Osteocyte (in vitro differentiated cells): ENCODE results near the gene FSTL5. TPM values are rescaled to one million over a fixed set of nuclear protein-coding genes. Genes with fewer than 3 reads are reported as not detected.

Experiments used
- DNase-seq: peaks from one replicate; pipeline ENCODE4 v3.0.0; 2021; ENCODE audit warnings: mixed read lengths; ENCODE audit not compliant: unreplicated experiment; ENCODE audit errors: extremely low spot score
- H3K27ac Mint-ChIP-seq: one replicate; pipeline ENCODE4 v1.8.0; 2021; ENCODE audit warnings: mild to moderate bottlenecking, mixed read lengths; ENCODE audit not compliant: unreplicated experiment
- H3K27me3 Mint-ChIP-seq: one replicate; pipeline ENCODE4 v1.8.0; 2021; ENCODE audit warnings: mixed read lengths; ENCODE audit not compliant: unreplicated experiment
- H3K36me3 Mint-ChIP-seq: one replicate; pipeline ENCODE4 v1.8.0; 2021; ENCODE audit warnings: mixed read lengths; ENCODE audit not compliant: unreplicated experiment
- H3K4me1 Mint-ChIP-seq: one replicate; pipeline ENCODE4 v1.8.0; 2021; ENCODE audit warnings: mixed read lengths; ENCODE audit not compliant: unreplicated experiment
- H3K4me3 Mint-ChIP-seq: one replicate; pipeline ENCODE4 v1.8.0; 2021; ENCODE audit warnings: mild to moderate bottlenecking, moderate library complexity, mixed read lengths; ENCODE audit not compliant: unreplicated experiment
- H3K9me3 Mint-ChIP-seq: one replicate; pipeline ENCODE4 v1.8.0; 2021; ENCODE audit warnings: mixed read lengths; ENCODE audit not compliant: unreplicated experiment
- CTCF ChIP-seq: fragments of 200-600 bp; sonication (generic); IDR thresholded peaks from 2 replicates; pipeline ENCODE4 v1.5.0; 2021; ENCODE audit warnings: antibody characterized with exemption, mild to moderate bottlenecking, moderate library complexity
- total RNA-seq: library from RNA; stranded (reverse); gene quantifications from 2 replicates; pipeline ENCODE4 v1.2.1, GENCODE V29; 2021

FSTL5 gene
- total RNA-seq, 1 donor from 2014 or later: 0.11 TPM

GRCh38 chr4:161906836-161907589 is 256.8 kb downstream of the FSTL5 start:
- TF ChIP-seq CTCF: no peak
- no peaks in the 10 kb centered on the region for H3K27me3 Mint-ChIP-seq
- no peak for DNase-seq
- no peak overlapping the region for H3K4me3 Mint-ChIP-seq
- H3K36me3 Mint-ChIP-seq: no peaks in the 10 kb centered on the region
- no peaks in the 10 kb centered on the region for H3K4me1 Mint-ChIP-seq
- no peaks in the 10 kb centered on the region for H3K9me3 Mint-ChIP-seq
- no peak overlapping the region for H3K27ac Mint-ChIP-seq

DNA sequence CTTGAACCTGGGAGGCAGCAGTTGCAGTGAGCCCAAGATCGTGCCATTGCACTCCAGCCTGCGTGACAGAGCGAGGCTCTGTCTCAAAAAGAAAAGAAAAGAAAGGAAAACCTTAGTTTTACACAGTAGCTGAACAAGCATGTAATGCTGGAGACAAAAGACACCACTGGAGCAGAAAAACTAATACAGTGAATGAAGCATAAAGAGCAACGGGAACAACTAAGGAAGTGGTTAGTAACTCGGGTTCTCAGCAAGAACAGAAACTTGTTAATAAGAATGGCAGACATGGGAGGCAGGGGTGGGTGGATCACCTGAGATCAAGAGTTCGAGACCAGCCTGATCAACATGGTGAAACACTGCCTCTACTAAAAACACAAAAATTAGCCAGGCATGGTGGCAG is 263.7 kb downstream of the FSTL5 start:
- H3K27me3 Mint-ChIP-seq: no peaks in the 10 kb centered on the region
- no peak overlapping the region for H3K4me3 Mint-ChIP-seq
- DNase-seq: no peak
- no peaks in the 10 kb centered on the region for H3K4me1 Mint-ChIP-seq
- H3K27ac Mint-ChIP-seq: no peak overlapping the region
- no peak for TF ChIP-seq CTCF
- no peaks in the 10 kb centered on the region for H3K9me3 Mint-ChIP-seq
- H3K36me3 Mint-ChIP-seq: no peaks in the 10 kb centered on the region

DNA sequence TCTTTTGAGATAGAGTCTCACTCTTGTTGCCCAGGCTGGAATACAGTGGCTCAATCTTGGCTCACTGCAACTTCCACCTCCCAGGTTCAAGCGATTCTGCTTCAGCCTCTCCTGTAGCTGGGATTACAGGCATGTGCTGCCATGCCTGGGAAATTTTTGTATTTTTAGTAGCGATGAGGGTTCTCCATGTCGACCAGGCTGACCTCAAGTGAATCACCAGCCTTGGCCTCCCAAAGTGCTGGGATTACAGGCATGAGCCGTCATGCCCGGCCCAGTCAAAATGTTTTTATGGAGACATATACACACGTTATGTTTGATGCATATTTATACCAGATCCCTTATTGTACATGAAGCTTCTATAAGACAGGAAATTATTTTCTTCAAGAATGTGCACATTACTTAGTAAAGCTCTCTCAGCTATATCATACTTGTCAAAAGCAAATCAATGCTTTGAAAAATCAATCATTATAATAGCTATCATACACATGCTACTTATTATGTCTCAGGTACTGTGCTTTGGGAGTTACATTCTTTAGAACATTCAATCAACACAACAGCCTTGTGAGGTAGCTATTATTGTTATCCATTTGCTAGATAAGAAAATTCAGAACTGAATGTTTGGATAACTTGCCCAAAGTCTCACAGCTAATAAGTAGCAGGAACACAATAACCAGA is 269.2 kb downstream of the FSTL5 start:
- Mint-ChIP-seq H3K4me1 (no peaks in the 10 kb centered on the region), H3K4me3 (no peak overlapping the region)
- no peak for DNase-seq

GRCh38 chr4:161894014-161894413 is 269.8 kb downstream of the FSTL5 start:
- Mint-ChIP-seq H3K4me1 (no peaks in the 10 kb centered on the region), H3K27ac (no peak overlapping the region), H3K9me3 (no peaks in the 10 kb centered on the region), H3K36me3 (no peaks in the 10 kb centered on the region), H3K4me3 (no peak overlapping the region), H3K27me3 (no peaks in the 10 kb centered on the region)
- no peak for DNase-seq
- TF ChIP-seq CTCF: no peak

More for the DNA sequence above, 269.2 kb downstream of the FSTL5 start:
- no peak overlapping the region for H3K27ac Mint-ChIP-seq
- H3K36me3 Mint-ChIP-seq: no peaks in the 10 kb centered on the region
- no peaks in the 10 kb centered on the region for H3K27me3 Mint-ChIP-seq
- H3K9me3 Mint-ChIP-seq: no peaks in the 10 kb centered on the region
- TF ChIP-seq CTCF: no peak

DNA sequence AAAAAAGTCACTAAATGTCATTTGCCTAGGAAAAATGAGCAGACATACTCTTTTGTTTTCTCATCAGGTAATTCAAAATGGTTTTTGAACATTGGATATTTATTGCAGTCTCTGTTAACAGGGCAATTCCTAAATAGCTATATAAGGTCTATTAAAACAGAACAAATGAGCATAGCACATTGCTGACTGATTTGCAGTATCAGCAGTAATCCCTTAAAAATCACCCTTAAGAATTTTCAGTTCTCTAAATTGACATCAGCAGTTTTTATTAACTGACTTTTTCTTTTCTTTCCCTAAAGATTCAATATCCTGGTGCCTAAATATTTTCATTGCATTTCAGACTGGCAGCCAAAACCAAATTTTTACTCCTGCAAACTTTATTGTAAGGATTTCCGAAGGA is 270.2 kb downstream of the FSTL5 start:
- no peak for TF ChIP-seq CTCF
- Mint-ChIP-seq H3K27me3 (no peaks in the 10 kb centered on the region), H3K4me1 (no peaks in the 10 kb centered on the region), H3K36me3 (no peaks in the 10 kb centered on the region), H3K27ac (no peak overlapping the region), H3K9me3 (no peaks in the 10 kb centered on the region), H3K4me3 (no peak overlapping the region)
- DNase-seq: no peak
